HG03469 (cell line): ENCODE data around the gene OASL.

Experiments
- ATAC-seq: cut with Tn5 transposase; IDR thresholded peaks from one replicate; pipeline ENCODE4 v1.9.1; 2021; ENCODE audit warnings: mild to moderate bottlenecking, moderate library complexity, moderate number of reproducible peaks; ENCODE audit not compliant: unreplicated experiment

Gene OASL

GRCh38 chr12:120971299-120972180, 67.5 kb downstream of the OASL start:
- no peak for ATAC-seq

- ATAC-seq: no peak
Measured at GRCh38 chr12:120970310-120970709, 68.7 kb downstream of the OASL start.
